ENCODE results near the gene RGL4. TPM values are rescaled to one million over a fixed set of nuclear protein-coding genes. Genes with fewer than 3 reads are reported as not detected.

Gene RGL4
- total RNA-seq, 3 donors from 2014 or later (not counting 1 experiment from before 2014, with no cell fraction given) = 11.6 to 14.5 (median 12.7) TPM

DNA sequence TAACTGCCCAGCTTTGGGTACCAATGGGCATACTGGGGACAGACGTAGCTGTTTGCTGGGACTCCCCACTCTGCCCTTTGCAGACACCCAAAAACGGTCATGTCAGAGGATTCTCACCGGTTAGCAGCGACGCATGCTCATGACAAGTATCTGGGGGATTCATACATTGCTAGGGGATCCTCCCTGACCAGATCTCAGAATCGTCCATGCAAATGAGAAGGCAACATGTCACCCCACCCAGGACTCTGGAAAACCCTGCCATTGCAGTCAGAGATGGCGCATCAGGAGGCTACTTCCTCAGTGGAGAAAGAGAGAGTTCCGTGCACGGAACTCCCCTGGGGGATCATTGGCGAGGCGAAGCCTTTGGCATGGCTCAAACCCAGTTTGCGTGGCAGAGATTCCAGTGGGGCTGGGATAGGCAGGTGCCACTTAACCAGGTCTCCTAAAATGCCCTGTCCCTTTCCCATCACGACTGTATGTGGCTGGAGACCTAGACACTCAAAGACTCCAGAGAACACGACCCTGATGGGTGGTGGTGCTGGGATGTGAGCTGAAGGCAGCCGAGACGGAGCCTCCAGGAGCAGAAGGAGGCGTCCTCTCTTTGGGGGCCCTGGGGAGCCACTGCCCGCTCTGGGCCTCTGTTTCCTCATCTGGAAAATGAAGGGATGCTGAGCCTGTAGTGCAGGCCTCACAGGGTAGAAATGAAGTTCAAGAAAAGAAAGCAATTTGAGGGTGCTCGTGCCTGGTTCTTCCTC lies 4.9 kb downstream of the RGL4 start:
- Mint-ChIP-seq H3K36me3 (peaks cover 13% of the 10 kb centered on the region), H3K9me3 (no peaks in the 10 kb centered on the region), H3K4me3 (peak overlapping the region; percentile 97), H3K4me1 (peaks cover 34% of the 10 kb centered on the region in 2 donors), H3K27me3 (ENCODE audit: low read depth in 2 of 2) (no peaks in the 10 kb centered on the region), H3K27ac (peak overlapping the region; percentile 100)
- Histone ChIP-seq H3K27me3 (ENCODE audit: control insufficient read depth, insufficient read depth, low read length) (no peaks in the 10 kb centered on the region), H3K4me3 (ENCODE audit: low read length) (no peak overlapping the region), H3K36me3 (ENCODE audit: control insufficient read depth, insufficient read depth, low read length) (peaks cover 44% of the 10 kb centered on the region), H3K27ac (ENCODE audit: low read length) (peak overlapping the region; percentile 97), H3K9me3 (ENCODE audit: control insufficient read depth, insufficient read depth, low read length) (no peaks in the 10 kb centered on the region), H3K4me1 (ENCODE audit: control insufficient read depth, insufficient read depth, low read length) (peaks cover 35% of the 10 kb centered on the region)
- TF ChIP-seq, protein P1, sequence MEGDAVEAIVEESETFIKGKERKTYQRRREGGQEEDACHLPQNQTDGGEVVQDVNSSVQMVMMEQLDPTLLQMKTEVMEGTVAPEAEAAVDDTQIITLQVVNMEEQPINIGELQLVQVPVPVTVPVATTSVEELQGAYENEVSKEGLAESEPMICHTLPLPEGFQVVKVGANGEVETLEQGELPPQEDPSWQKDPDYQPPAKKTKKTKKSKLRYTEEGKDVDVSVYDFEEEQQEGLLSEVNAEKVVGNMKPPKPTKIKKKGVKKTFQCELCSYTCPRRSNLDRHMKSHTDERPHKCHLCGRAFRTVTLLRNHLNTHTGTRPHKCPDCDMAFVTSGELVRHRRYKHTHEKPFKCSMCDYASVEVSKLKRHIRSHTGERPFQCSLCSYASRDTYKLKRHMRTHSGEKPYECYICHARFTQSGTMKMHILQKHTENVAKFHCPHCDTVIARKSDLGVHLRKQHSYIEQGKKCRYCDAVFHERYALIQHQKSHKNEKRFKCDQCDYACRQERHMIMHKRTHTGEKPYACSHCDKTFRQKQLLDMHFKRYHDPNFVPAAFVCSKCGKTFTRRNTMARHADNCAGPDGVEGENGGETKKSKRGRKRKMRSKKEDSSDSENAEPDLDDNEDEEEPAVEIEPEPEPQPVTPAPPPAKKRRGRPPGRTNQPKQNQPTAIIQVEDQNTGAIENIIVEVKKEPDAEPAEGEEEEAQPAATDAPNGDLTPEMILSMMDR (IDR thresholded peaks at IDR 0.05) = no peak
- no peak for DNase-seq
- 62% methylated on average over 19 of the region's 19 CpGs for WGBS (ENCODE audit: insufficient coverage)
- ATAC-seq = no peak
- intact Hi-C loops (cut with micrococcal nuclease) = loop anchor here (2.0 kb wide), 1 partner anchor 21 kb away; no protein-coding TSS in a partner anchor

GRCh38 chr22:23696326-23696851 lies 5.6 kb downstream of the RGL4 start:
- Mint-ChIP-seq H3K36me3 (peaks cover 15% of the 10 kb centered on the region), H3K27me3 (ENCODE audit: low read depth in 2 of 2) (no peaks in the 10 kb centered on the region), H3K4me1 (peaks cover 35% of the 10 kb centered on the region in 2 donors), H3K9me3 (no peaks in the 10 kb centered on the region), H3K4me3 (peak overlapping the region; percentile 97), H3K27ac (peak overlapping the region; percentile 100)
- TF ChIP-seq, protein P1 (IDR thresholded peaks at IDR 0.05) = no peak
- DNase-seq = peak; percentile 63 to 91
- no peaks in the 10 kb centered on the region for H3K27me3 ChIP-seq (ENCODE audit: control insufficient read depth, insufficient read depth, low read length)
- peak; percentile 97 to 99 (median 98) for ATAC-seq
- peaks cover 35% of the 10 kb centered on the region for H3K4me1 ChIP-seq (ENCODE audit: control insufficient read depth, insufficient read depth, low read length)
- peak overlapping the region; percentile 29 for H3K4me3 ChIP-seq (ENCODE audit: low read length)
- 9% methylated on average over 13 of the region's 13 CpGs for WGBS (ENCODE audit: insufficient coverage)
- no peaks in the 10 kb centered on the region for H3K9me3 ChIP-seq (ENCODE audit: control insufficient read depth, insufficient read depth, low read length)
- peaks cover 50% of the 10 kb centered on the region for H3K36me3 ChIP-seq (ENCODE audit: control insufficient read depth, insufficient read depth, low read length)
- intact Hi-C loops (cut with micrococcal nuclease) = loop anchor here (2.0 kb wide), 1 partner anchor 20 kb away; no protein-coding TSS in a partner anchor
- H3K27ac ChIP-seq (ENCODE audit: low read length) = peak overlapping the region; percentile 97

- Histone ChIP-seq H3K36me3 (ENCODE audit: control insufficient read depth, insufficient read depth, low read length) (peaks cover 58% of the 10 kb centered on the region), H3K4me3 (ENCODE audit: low read length) (peak overlapping the region; percentile 29), H3K4me1 (ENCODE audit: control insufficient read depth, insufficient read depth, low read length) (peaks cover 35% of the 10 kb centered on the region), H3K27ac (ENCODE audit: low read length) (peak overlapping the region; percentile 97), H3K9me3 (ENCODE audit: control insufficient read depth, insufficient read depth, low read length) (no peaks in the 10 kb centered on the region), H3K27me3 (ENCODE audit: control insufficient read depth, insufficient read depth, low read length) (no peaks in the 10 kb centered on the region)
- Mint-ChIP-seq H3K4me3 (peak overlapping the region; percentile 97), H3K27me3 (ENCODE audit: low read depth in 2 of 2) (no peaks in the 10 kb centered on the region), H3K27ac (peak overlapping the region; percentile 100), H3K9me3 (no peaks in the 10 kb centered on the region), H3K36me3 (peaks cover 20% of the 10 kb centered on the region), H3K4me1 (peaks cover 41 to 44% of the 10 kb centered on the region in 2 donors)
- intact Hi-C loops (cut with micrococcal nuclease) = loop anchor here (2.0 kb wide), 1 partner anchor 20 kb away; no protein-coding TSS in a partner anchor
- ATAC-seq (no peak), DNase-seq (peak in 1 of 2 donors; percentile 27)
- TF ChIP-seq, protein P1 (IDR thresholded peaks at IDR 0.05) = no peak
- 91% methylated on average over 7 of the region's 11 CpGs for WGBS (ENCODE audit: insufficient coverage)
These were observed 6.5 kb downstream of the RGL4 start for GRCh38 chr22:23697031-23697970.
